Globus pallidus (tissue), 1 donor: Measurements from ENCODE around the gene THY1.
"Not testable (repeated sequence)": the region's sequence is repeated elsewhere in the genome, so short reads cannot be mapped to it uniquely, and the experiment has no call there.

Experiments used
- DNase-seq: peaks from one replicate; pipeline ENCODE4 v3.0.0-alpha.2; 2015; ENCODE audit warnings: low spot score

The THY1 gene

DNA sequence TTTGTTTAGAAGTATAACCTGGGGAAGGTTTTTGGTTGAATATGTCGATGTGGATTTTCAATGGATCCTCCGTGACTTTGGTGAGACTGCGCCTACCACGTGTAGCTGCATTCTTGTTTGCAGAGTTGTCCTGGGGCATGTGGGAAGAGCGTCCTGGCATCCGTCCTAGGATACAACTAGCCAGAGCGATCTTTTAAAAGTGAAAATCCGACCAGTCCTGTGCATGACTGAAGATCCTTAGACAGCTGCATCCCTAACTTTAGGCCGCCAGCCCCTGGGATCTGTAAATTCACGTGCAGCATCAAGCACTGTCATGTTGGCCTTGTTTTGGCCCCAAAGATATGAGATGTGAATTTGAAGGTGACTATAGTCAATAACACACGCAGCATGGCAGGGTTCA is 22.4 kb upstream of the THY1 start:
- DNase-seq: no peak

DNA sequence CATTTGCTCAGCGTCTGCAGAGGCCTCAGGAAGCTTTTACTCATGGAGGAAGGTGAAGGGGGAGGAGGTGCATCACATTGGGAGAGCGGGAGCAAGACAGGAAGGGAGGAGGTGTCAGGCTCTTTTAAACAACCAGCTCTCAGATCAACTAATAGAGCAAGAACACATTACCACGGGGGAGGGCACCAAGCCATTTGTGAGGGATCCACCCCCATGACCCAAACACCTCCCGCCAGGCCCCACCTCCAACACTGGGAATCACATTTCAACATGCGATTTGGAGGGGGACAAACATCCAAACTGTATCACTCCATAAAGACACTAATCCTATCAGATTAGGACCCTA is 18.9 kb upstream of the THY1 start:
- DNase-seq: no peak

DNA sequence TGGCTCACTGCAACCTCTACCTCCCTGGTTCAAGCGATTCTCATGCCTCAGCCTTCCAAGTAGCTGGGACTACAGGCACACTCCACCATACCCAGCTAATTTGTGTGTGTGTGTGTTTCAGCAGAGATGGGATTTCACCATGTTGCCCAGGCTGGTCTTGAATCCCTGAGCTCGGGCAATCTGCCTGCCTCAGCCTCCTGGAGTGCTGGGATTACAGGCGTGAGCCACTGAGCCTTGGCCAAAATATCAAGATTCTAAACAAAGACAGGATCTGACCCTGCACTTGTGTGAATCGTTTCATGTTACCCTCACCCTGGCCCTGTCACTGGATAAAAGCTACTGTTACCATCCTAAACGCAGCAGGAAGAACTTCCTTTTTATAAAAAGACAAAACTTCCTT is 15.6 kb upstream of the THY1 start:
- no peak for DNase-seq

DNA sequence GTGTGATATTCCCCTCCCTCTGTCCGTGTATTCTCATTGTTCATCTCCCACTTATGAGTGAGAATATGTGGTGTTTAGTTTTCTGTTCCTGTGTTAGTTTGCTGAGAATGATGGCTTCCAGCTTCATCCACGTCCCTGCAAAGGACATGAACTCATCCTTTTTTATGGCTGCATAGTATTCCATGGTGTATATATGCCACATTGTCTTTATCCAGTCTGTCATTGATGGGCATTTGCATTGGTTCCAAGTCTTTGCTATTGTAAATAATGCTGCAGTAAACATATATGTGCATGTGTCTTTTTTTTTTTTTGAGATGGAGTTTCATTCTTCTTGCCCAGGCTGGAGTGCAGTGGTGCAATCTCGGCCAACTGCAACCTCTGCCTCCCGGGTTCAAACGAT is 14.5 kb upstream of the THY1 start:
- DNase-seq: not testable (repeated sequence)

DNA sequence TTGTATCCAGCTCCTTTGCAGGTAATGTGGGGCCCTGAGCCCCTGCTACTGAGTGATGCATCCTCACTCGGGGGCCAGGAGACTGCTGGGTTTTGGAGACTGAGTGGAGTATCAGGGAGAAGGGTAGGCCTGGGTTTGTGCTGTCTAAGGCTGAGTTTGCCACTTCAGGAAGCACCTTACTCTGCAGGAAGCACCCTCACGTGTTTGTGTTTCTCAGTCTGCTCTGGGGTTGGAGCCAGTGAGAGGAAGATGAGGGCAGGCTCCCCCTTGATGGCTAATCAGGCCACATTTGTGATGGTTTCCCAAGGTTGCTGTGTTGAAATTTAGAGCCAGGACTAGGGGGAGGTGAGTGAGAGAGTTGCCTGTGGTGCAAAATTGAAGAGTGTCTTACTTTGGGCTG is 13.7 kb upstream of the THY1 start:
- DNase-seq: no peak

DNA sequence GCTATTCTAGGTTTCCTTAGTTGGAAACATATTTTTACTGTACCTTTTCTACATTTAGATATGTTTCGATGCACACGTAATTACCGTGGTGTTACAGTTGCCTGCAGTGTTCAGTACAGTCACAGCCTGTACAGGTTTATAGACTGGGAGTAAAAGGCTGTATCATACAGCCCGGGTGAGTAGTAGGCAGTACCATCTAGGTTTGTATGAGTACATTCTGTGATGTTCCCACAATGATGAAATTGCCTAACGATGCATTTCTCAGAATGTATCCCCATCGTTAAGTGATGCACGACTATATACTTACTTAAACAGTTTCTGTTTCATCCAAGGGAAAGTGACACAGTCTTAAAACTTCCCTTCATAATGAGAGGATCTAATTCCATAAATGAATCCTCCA is 13.1 kb upstream of the THY1 start:
- no peak for DNase-seq

DNA sequence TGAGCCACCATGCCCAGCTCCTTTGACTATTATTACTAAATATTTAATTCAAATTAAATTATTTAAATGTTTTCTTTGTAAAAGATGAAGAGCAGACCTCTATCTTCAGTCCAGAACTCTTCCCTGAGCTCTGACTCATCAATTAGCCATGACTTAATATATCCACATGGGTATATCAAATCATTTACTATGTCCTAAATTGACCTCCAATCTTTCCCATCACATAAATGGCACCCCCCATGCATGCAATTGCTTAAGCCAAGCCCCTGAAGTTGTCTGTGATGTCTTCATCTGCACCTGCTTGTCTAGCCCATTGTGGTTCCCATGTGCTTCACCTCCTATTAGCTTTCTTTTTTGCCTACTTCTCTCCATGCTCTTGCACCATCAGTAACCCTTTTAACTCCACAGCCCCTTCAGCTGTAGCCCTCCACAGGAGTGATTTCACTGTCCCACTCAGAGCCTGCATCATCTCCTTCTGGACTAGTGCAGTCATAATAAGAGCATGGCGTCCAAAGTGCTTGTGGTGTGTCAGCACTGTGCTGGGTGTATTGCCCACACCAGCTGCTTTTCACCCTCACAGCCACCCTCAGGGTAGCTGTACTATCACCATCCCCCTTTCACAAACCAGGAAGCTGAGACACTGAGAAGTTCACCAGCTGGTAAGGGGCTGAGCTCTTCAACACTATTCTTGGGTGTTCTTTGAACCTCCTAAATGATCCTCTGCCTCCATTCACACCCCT is 11.8 kb upstream of the THY1 start:
- DNase-seq: no peak

DNA sequence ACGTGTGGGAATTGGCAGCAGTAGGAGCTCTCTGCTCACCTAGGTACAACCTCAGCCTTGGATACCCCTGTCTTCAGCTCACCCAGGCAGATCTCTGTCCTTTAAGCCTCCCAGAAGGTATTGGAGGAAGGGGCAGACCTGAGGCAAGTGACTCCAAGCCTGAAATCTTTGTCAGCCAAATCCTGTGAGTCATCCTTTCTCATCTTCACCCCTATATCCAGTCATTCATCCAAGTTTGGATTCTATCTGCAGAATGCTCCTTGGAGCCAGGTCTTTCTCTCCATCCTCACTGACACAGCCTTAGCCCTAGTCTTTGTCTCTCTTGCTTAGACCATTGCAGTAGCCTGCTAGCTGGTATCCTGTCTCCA is 10.4 kb upstream of the THY1 start:
- DNase-seq: no peak

DNA sequence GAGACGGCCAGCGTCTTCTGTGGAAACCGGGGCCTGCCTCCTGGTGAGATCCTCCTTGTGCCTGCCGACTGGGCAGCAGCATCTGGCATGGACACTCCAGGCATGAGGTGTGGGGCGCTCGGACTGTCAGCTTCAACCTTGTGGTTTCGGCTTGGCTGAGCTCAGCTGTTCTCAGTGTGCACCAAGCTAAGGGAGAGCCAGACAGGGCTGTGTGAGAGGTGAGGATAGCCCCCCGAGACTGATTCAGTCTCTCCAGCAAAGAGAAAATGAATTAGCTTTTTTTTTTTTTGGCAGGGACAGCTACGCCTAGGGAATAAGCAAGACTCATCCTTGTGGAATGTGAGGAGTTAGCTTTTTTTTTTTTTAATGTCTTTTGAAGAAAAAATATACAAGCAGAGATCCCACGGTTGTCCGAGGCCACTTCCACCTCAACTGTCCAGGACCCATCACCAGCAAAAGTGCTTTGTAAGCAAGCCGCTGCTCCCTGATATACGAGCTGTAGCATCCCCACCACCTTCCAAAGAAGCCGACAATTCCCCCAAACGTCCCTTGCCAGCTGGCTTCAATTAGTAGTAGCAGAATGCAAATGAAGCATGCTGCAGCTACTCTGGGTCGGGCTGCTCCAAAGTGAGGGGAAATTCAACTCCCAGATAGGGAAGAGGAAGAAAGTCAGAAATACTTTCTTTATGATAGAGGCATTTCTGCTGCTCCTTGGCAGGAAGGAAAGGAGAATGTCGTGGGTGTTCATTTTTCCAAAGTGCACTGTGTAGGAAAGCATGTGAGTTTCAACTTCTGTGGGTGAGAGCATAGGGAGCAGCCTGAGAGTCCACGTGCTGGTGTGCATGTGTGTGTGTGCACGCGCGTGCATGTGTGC is 9.7 kb upstream of the THY1 start:
- no peak for DNase-seq

DNA sequence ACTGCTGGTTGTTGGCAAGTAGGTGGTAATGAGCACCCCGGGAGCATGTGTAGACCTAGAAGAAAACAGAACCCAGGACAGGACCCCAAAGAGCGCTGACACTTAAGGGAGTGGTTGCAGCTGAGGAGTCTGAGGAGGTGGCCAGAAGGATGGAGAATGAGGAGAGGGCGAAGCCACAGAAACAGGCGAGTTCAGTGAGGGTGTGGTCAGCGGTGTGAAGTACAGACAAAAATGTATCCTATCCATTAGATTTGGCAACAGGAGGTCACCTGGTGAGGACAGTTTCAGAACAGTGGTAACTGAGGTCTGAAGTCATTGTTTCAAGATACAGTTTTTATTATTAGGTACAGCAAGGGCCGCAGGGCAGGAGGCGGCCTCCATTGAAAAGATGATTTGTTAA is 8.6 kb upstream of the THY1 start:
- no peak for DNase-seq

DNA sequence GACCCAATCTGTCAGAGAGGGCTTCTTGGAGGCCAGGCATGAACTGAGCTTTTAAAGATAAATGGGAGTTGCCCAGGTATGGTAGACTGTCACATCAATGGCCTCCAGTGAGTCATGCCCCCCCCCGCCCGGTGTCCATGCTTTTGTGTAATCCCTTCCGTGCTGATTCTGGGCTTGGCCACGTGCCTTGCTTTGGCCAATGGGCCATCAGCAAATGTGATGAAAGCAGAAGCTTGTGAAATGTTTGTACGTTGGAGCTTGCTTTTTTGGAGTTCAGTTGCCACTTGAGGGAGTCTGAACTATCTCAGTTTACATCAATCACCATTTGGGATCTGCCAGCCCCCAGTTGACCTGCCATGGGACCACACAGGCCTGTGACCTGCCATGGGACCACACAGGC is 4.3 kb upstream of the THY1 start:
- DNase-seq: no peak

DNA sequence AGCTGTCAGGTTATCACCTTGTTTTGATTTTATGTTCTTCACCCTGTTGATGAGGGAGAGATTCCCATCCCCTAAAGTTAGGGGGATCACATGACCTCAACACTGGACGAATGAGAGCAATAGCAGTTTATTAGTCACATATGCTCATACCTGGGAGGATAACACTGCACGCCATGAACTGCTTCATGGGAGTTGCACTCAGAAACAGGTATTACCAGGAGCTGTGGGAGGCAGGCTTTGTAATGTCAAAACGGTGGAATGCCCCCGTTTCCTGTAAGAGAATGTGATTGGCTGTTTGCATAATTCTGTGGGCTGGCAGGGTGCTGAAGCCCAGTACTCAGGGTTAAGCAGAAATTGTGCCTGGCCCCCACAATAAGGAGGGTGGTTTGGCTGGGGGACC is 3.2 kb upstream of the THY1 start:
- DNase-seq: no peak

DNA sequence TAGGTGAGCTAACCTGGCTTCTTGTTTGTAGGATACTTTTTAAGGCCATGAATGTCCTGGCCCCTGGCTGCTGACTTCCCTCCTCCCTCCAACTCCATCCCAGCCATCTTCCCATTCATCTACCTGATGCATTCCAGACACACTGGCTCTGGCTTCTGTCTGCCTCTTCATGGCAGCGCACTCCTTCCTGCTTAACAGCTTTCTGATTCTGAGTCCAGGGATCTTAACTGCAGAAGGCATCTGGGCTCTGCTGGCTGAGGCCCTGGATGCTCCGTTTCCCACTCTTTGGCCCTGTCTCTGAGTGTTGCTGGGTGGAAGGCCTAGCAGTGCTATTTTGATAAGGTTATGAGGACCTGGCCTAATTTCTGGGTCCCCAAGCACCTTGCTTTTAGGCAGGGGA is 1.8 kb upstream of the THY1 start:
- DNase-seq: no peak

DNA sequence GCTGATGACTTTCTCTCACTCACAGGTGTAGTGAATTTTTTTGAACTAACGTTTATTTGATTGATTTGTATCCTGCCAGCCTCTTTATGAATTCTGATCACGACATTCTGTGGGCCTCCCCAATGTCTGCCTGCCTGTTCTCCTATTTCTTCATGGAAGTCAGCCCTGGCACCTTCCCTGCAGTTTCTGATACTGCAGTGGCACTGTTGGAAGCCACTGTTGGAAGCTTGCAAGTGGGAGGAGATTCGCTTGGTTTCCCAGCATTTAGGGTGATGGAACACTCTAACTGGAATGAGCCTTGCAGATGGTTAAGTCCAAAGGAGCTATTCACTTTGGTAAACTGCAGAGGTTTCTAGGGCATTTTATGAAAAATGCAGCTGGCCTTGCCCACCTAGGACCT is 1.3 kb upstream of the THY1 start:
- DNase-seq: no peak

DNA sequence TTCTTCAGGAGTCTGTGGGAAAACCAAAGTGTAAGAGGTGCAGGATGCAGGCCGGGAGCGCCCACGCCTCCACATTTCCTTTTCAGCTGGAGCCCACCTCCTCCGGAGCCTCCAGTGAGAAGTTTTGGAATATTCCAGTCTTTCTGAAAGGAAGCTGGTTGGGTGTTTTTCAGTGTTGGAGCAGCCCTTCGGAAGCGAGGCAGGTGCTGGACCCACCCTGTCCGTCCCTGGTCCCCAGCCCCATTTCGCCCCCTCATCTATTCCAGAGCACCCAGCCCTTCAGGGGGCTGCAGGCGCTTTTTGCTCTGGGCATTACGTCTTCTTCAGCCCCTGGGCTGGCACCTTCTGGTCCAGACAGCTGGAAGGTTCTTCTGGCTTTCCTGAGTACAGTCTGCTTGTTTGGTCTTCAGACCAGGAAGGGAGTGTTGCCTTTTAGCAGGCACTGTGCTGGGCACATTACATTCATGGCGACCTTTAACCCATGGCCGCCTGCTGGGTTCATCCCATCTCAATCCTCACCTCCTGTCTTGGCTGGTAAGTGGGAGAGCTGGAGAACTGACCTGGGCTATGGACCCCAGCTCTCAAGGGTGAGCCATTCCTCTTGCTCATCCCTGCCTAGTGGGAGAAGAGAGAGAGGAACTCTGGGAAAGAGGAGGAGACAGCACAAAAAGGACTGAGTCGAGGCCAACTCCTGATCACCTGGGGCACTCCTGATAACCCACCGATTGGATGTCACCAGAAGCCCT is 710 bp upstream of the THY1 start:
- no peak for DNase-seq

DNA sequence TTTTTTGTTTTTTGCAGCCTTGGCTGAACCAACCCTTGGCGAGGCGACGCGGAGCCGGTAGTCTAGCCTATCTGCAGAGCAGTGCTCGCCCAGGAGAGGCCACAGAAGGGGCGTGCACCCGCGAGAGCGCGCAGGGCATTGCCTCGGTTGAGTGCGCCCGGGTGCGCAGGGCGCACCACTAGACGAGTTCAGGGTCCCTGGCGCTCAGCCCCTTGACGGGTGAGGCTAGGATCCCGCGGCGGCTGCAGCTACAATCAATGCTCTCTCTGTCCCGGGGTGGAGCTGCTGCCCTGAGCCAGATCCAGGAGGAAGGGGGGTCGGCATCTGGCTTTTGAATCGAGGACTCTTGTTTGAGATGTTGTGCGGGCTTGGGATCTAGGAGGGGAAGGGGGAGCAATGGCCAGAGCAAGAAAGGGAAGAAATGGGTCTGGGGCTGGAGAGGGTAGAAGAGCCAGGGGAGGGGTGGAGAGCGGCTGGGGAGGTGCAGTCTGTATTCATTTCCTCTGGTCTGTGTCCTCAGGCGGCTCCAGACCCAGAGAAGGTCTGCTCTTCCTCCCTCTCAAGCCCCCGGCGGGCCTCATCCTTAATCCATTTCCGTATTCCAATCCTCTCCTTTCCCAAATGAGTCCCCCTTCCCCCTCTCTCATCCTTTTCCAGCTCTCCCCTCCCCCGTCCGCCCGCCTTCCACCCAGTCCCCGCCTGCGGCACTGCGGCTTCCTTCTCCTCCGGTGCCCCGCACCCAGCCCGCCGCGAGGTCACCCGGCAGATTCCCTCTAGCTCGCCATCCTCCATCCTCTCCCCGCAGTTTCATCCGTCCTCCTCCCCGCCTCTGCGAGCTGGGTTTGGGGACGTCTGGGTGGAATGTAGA is 797 bp downstream of the THY1 start:
- DNase-seq: peak; percentile 74

DNA sequence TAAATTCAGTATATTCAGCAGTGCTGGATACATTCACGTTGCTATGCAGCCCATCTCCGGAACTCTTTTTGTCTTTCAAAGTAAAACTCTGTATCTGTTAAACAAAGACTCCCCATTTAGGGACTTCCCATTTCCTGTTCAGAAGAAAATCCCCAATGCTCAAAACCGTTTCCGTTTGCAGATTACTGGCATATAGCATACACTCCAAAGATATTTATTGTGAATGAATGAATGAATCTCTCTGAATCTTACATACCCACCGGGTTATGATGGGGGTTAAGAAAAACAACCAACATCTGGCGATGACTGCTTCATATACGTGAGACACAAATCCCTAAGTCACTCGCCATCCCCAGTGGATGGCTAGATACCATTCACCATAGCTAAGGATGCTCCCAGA is 1.6 kb downstream of the THY1 start:
- no peak for DNase-seq

DNA sequence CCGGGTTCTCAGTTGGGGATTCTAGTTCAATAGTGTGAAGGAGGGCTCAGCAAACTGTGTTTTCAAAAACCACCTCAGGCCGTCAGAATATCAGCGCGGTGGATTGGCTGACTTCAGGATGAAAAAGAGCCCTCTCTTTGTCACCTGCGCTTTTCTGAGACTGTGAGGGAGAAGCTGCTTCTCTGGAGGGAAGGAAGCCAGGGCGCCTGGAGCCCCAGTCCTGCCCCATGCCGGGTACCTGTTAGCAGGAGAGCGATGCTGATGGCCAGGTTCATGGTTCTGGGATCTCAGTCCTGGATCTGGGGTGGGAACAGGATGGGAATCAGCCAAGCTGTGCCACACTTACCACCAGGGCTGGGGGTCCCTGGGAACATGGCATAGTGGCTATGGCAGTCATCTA is 2.3 kb downstream of the THY1 start:
- no peak for DNase-seq

DNA sequence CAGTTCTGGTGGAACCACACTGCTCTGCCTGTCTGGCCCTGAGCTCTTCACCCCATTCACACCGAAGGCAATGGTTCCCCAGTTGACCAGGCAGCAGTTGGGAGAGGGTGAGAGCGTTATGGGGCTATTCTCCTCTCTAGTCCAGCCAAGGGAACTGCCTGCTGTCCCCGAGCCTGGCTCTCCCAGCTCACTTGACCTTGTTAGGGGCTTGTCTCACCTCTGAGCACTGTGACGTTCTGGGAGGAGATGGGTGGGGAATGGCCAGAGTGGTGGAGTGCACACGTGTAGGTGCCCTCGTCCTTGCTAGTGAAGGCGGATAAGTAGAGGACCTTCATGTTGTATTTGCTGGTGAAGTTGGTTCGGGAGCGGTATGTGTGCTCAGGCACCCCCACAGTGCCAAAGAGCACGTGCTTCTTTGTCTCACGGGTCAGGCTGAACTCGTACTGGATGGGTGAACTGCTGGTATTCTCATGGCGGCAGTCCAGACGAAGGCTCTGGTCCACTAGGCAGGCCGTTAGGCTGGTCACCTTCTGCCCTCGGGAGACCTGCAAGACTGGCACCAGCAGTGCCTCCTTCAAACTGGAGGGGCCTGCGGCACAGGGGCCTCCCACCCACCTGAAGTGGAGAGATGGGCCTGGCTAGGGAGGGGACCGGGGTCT is 3.0 kb downstream of the THY1 start:
- DNase-seq: no peak

DNA sequence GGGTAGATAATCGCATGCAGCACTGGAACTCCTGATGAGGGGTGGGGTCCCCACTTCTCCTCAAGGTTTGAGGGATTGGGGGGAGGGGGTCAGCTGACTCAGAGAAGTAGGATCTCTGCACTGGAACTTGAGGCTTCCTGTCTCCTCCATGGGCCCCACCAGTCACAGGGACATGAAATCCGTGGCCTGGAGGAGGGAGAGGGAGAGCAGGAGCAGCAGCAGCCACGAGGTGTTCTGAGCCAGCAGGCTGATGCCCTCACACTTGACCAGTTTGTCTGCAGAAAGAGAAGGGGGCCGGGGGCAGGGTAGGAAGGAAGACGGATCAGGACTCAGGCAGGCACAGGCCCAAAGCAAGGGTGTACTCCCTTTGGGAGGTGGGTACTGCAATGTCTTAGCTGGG is 3.7 kb downstream of the THY1 start:
- DNase-seq: no peak

DNA sequence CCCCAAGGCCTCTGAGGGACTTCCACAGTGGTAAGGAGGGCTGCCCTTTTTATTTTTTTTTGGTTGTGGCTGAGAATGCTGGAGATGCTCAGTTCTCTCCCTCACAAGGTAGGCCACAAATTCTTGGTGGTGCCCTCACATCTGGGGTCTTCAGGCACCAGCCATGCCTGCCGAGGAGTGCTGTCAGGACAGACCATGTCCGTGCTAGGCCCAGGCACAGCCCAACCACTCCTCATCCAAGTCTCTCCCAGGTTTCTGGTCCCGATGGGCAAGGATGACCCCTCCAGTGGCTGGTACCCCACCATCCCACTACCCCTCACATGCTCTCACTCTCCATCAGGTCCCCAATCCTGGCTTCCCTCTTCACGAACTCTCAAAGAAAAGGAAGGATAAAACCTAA is 4.2 kb downstream of the THY1 start:
- DNase-seq: no peak
